Adrenal gland (tissue), 5 donors: Measurements from ENCODE around the gene MGAT2.

Source experiments
- CTCF ChIP-seq, 6 experiments: fragments of 450-650 bp in 4 of 6; fragments of 200-600 bp in 2 of 6; sonication (generic) in 1 of 6; IDR thresholded peaks; 1 replicate in 5 of 6; 2 replicates in 1 of 6; pipeline versions ENCODE4 v1.5.1 to v1.8.0; 2016 to 2021; ENCODE audit warnings: antibody characterized with exemption in 6 of 6, mild to moderate bottlenecking in 2 of 6, moderate library complexity in 1 of 6
- POLR2A ChIP-seq, 2 donors: fragments of 450-650 bp; IDR thresholded peaks; one replicate each; pipeline ENCODE4 v1.6.1; 2017; ENCODE audit warnings: antibody characterized with exemption in 2 of 2, mild to moderate bottlenecking in 2 of 2, moderate library complexity in 1 of 2
- donor health status: DM: no; HTN: no; CAD: no.

- TF ChIP-seq CTCF (IDR thresholded peaks at IDR 0.05) (no peak), POLR2A (IDR thresholded peaks at IDR 0.05) (no peak)
Observed at GRCh38 chr14:49589387-49589786, 31.2 kb upstream of the MGAT2 start.
